ENCODE measurements around the gene TMEM120B. TPM values are rescaled to one million over a fixed set of nuclear protein-coding genes. Genes with fewer than 3 reads are reported as not detected.

Gene TMEM120B
- polyA plus RNA-seq, 4 donors: 8.0 to 10.3 (median 8.8) TPM

DNA sequence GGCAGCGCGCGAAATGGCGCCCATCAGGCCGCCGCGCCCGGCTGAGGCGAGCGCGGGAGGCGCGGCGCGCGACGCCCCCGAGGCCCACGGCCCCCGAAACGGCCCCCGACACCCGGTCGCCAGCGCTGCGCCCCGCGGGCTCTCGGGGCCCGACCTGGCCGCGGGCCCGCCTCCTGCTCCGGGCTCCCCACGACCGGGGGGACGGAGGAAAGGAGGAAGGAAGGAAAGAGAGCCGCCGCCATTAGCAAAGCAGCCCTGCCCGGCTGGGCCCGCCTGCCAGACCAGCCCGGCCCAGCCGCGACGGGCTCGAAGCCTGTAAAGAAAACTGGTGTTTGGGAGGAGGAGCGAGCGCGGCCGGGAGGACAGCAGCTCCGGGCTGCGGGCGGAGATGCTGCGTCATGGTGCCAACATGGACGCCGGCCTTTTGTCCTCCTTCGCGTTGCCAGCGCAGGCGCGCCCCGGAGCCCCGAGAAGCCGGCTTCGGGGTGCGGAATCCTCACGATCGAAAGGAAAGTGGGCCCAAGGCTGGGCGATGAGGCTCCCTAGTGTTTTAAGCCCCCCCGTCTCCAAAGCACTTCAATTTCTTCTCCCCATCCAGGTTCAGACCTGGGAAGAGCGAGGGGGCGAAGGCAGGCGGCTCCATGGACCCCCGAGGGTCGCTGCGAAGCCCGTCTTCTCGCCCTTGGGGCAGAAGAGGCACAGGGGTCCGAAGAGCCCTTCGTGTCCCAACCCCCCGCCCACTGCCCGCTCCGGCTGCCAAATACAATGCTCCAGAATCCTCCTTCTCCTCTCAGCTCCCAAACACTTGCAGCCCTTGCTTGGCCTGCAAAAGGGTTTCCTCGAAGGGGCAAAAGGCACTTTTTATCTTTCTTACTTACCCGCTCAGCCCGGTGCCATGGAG, 88.4 kb downstream of the TMEM120B start:
- no peak for DNase-seq (ENCODE audit: low read depth in 4 of 4, low spot score in 3 of 4)

- DNase-seq (ENCODE audit: low read depth in 4 of 4, low spot score in 3 of 4): no peak
These were observed 89.3 kb downstream of the TMEM120B start for GRCh38 chr12:121801595-121802484.

GRCh38 chr12:121802485-121802842, 89.9 kb downstream of the TMEM120B start:
- DNase-seq (ENCODE audit: low read depth in 4 of 4, low spot score in 3 of 4): no peak

DNA sequence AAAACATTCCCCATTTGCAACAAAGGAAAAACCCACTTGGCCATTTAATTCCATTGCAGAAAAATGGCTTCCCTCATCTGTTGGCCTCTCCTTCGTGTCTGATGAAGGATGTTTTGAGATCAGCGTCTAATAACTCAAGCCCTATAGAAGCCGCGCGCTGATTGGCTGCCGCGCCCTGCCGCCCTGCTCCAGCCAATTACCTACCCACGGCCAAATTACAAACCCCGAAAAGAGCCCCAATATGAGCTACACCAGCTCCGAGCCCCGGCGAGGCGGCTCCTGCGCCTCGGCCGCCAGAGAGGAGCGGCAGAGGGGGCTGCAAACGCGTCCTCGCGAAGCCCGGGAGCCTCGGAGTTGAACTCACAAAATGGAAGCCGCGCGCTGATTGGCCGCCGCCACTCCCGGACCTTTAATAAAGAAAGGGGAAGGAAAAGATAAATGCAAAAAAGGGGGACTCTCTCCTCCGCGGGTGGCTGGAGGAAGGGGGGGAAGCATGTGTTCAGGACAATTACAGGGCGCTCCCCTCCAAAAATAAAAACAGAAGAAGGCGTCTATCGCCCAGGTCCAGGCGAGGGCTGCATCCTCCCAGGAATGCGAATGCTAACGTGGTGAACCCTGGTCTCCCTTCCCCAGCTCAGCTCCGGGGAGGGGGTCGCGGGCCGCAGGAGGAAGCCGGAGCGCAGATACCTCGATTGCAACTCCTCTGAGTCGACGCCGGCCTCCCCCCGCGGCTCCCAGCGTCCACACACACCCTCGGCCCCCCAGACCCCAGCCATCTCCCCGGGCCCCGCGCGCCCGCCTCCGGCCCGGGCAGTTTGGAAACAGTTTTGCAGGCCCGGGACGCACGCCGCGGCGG, 90.5 kb downstream of the TMEM120B start:
- DNase-seq (ENCODE audit: low read depth in 4 of 4, low spot score in 3 of 4): peak; percentile 87 to 95 (median 92)

DNA sequence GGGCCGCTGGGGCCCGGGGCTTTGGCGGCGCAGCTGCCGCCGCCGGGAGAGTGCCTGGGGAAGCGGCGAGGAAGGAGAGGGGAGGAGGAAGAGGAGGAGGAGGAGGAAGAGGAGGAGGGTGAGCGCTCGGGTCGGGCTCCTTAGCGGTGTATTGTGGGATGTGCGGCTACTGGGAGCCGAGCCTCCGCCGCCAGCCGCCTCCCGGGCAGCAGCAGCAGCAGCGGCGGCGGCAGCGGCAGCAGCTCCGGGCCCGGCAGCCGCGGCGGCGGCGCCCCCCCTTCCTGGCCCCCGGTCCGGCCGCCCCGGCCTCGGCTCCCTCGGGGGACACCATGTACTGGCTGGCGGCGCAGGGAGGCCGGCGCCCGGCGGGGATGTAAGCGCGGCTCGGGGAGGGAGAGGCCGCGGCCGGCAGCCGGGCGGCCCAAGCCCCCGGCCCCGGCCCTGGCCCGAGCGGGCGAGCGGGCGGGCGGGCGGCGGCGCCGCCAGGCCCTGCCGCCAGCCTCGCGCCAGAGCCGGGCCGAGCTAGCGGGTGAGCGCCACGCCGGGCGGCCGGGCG, 91.4 kb downstream of the TMEM120B start, which contains the start of gene SETD1B:
TSS of gene SETD1B (plus strand) at position 149 of the 556 bp plus-strand sequence. CDS start 729 bp downstream, outside the sequence.
- no peak for DNase-seq (ENCODE audit: low read depth in 4 of 4, low spot score in 3 of 4)

DNA sequence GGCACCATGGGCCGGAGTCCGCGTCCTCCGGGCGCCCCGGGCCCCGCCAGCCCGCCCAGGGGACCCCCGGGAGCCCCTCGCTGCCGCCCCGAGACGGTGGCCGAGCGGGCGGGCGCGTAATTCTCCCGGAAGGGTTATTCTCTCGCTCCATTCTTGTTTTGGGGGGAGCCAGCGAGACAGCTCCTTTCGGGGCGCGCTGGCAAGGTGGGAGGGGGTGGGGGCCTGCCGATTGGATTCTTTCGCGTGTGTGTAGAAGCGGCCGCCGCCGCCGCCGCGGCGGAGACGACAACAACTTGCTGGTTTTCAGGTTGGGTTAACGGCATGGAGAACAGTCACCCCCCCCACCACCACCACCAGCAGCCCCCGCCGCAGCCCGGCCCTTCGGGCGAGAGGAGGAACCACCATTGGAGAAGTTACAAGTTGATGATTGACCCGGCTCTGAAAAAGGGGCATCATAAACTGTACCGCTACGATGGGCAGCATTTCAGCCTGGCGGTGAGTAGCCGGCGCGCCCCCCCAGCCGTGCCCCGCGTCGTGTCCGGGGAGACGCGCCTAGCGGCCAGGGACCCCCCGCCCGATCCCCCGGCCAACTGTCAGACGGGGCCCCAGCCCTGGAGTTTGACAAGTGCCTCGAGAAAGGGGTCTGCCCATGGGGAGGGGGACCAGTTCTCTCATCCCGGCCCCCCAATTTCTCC, 92.0 kb downstream of the TMEM120B start:
- no peak for DNase-seq (ENCODE audit: low read depth in 4 of 4, low spot score in 3 of 4)

DNA sequence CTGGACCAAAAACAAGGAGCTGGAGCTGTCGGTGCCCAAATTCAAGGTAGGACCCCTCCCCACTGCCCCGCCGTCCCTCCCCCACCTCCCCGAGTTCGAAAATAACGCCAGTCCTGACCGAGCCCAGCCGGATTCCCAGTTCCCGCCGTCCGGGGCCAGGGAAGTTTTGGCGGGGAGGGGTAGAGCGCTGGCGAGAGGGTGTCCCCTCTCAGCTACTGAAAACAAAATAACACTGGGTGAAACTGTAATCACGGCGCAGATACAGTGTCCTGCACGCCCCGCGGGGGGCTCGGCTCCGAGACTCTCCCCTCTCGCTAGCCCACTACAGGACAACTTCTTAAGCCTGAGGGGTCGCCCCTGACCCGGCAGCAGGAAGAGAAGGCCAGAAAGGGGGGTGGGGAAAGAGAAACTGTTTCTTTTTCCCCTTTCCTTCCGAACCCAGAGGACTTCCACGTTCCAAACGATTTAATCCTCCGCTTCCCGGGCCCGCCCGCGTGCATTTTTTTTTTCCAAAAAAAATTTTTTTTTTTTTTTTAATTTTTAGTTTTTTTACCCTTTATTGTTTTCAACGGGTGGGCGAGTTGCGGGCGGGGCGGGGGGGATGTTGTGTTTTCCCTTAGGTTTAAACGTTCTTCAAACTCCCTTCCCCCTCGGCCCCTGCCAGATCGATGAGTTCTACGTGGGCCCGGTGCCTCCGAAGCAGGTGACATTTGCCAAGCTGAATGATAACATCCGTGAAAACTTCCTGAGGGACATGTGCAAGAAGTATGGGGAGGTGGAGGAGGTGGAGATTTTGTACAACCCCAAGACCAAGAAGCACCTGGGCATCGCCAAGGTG, 92.8 kb downstream of the TMEM120B start:
- no peak for DNase-seq (ENCODE audit: low read depth in 4 of 4, low spot score in 3 of 4)

GRCh38 chr12:121806009-121806545, 93.5 kb downstream of the TMEM120B start:
- no peak for DNase-seq (ENCODE audit: low read depth in 4 of 4, low spot score in 3 of 4)

- DNase-seq (ENCODE audit: low read depth in 4 of 4, low spot score in 3 of 4): no peak
These were observed 94.2 kb downstream of the TMEM120B start for GRCh38 chr12:121806546-121807423.

DNA sequence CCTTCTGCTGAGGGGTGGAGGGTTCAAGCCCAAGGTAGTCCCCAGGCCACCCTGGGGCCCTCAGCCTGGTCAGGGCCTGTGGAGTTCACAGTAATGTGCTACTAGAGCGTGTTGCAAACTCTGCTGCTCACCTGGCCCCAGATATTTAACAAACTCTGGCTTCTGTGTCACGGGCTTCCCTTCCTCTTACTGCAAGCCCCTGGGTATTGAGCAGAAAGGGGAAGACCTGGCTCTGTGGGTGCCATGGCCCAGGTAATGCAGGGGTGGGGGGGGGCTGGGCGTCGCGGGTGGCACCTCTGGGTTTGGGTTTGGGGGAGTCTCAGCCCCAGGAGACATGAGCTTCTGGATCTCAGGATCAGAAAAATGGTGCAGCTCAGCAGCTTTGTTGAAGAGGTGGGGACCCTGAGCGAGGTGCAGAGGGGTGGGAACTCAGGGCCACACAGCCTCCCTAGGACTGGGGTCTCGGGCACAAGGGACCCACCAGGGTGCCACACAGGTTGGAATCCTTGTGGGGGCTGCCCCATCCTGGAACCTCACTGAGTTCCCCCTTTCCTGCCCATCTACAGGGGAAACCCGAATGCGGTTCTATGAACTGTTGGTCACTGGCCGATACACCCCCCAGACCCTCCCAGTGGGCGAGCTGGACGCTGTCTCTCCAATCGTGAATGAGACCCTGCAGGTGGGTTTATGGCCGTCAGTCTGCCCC, 95.2 kb downstream of the TMEM120B start:
- DNase-seq (ENCODE audit: low read depth in 4 of 4, low spot score in 3 of 4): no peak

- DNase-seq (ENCODE audit: low read depth in 4 of 4, low spot score in 3 of 4): no peak
These were observed 96.1 kb downstream of the TMEM120B start for GRCh38 chr12:121808623-121809022.

GRCh38 chr12:121809712-121810116, 97.2 kb downstream of the TMEM120B start:
- no peak for DNase-seq (ENCODE audit: low read depth in 4 of 4, low spot score in 3 of 4)

DNA sequence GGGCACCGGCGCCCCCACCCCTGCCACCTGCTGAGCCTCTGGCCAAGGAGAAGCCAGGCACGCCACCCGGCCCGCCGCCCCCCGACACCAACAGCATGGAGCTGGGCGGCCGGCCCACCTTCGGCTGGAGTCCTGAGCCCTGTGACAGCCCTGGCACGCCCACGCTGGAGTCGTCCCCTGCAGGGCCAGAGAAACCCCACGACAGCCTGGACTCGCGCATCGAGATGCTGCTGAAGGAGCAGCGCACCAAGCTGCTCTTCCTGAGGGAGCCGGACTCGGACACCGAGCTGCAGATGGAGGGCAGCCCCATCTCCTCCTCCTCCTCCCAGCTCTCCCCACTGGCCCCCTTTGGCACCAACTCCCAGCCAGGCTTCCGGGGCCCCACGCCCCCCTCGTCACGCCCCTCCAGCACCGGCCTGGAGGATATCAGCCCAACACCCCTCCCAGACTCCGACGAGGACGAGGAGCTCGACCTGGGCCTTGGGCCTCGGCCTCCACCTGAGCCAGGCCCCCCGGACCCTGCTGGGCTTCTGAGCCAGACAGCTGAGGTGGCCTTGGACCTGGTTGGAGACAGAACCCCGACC, 97.8 kb downstream of the TMEM120B start:
- DNase-seq (ENCODE audit: low read depth in 4 of 4, low spot score in 3 of 4): no peak

DNA sequence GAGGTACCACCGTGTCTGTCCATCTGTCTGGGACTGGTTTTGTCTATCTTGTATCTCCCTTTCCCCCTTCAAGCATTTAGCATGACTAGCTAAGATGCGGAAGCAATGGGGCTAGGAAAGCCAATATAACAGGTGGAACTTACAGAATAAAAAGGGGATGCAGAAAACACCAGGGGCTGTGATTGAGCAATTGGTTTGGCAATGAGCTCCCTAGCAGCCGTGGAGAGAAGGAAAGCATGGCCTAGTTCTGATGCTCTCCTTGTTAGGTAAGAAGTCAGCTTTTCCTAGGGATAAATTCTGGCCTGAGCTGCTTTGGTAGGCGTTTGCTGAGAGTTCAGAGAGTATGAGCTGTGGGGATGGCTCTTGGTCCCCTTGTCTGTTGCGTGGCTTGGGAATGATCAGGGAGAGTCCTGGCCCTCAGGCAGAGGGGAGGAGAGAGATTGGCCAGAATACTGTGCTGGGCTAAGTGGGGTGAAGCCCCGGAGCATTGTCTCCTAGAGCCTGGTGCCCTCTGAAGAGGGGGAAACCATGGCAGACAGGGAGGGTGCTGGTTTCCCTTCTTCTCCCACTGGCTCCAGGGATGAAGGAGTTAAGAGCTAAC, 98.4 kb downstream of the TMEM120B start:
- no peak for DNase-seq (ENCODE audit: low read depth in 4 of 4, low spot score in 3 of 4)

- DNase-seq (ENCODE audit: low read depth in 4 of 4, low spot score in 3 of 4): no peak
These were observed 99.1 kb downstream of the TMEM120B start for GRCh38 chr12:121811434-121812319.

Data from right renal pelvis (tissue), 4 donors.